Measurements from ENCODE around the gene RAX2.
"Not testable (repeated sequence)": the region's sequence is repeated elsewhere in the genome, so short reads cannot be mapped to it uniquely, and the experiment has no call there.

Gene RAX2

DNA sequence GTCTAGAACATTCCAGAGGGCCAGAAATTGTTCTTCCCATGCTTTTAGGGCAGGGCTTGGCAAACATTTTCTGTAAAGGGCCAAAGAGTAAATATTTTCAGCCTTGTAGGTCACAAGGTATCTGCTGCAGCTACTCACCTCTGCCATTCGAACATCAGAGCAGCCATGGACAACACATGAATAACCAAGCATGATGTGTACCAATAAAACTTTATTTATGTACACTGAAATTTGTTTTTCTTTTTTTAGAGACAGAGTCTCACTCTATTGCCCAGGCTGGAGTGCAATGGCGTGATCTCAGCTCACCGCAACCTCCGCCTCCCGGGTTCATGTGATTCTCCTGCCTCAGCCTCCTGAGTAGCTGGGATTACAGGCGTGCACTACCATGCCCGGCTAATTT, 14.3 kb downstream of the RAX2 start:
- DNase-seq, result not testable (repeated sequence)

DNA sequence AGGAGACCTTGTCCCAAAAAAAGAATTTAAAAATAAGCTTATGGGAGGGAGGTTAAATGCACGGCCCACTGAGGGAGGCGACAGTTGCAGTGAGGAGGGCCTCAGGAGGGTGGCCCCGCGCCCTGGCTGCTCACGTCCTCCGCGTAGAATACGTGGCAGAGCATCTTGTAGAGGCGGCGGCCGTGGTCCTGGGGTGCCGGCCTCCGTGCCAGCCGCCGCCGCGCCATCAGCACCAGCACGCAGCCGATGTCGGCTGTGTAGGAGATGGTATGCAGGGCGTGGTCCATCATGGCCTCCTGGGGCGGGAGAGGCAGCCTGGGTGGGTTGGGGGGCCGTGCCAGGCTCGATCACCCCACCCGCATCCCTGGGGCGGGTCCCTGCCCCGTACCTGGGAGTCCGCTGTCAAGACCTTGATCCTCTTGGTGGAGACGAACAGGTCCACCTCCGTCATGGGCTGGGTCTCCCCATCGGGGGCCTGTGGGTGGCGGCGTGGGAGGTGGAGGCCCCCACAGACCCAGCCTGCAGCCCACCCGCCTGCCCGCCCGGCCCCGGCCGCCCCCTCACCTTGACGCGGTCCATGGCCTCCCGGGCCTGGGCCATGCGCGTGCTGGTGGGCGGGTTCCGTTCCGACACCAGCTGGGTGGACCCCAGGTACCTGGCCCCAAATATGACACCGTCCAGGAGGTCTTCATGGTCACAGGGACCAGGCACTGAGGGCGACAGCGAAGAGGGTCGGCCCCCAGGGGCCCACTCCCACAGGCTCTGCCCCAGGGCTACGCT, 18.2 kb downstream of the RAX2 start:
- no peak for DNase-seq

DNA sequence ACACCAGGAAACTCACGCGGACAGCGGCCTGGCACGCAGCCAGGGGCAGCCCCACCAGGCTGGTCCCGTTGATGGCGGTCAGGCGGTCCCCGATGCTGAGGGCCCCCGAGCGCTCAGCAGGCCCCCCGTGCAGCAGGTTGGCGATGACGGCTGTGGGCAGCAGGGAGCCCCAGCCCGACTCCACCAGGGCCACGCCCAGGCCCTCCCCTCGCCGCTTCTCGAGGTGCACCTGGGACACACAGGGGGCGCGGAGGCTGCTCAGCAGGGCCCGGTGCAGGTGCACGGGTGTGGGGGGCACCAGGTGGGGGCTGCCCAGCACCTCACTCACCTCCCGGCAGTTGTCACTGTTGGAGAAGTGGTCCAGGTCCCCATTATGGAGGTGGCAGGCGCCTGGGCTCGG, 19.5 kb downstream of the RAX2 start:
- DNase-seq, result no peak

DNA sequence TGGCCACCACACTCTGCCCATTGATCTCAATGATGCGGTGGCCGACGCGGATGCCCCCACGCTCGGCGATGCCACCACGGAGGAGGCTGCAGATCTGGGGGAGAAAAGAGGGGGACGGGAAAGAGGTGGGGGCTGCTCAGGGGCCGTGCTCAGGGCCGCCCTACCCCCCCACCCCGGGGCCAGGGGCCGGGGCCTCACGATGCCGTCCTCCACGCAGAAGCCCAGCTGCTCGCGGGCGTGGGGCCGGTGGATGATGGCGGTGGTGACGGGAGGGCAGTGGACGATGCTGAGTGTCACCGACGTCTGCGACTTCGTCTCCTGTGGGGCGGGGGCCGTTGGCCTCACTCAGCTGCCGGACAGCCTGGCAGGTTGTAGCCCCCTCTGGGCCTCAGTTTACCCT, 20.8 kb downstream of the RAX2 start:
- DNase-seq, result no peak

DNA sequence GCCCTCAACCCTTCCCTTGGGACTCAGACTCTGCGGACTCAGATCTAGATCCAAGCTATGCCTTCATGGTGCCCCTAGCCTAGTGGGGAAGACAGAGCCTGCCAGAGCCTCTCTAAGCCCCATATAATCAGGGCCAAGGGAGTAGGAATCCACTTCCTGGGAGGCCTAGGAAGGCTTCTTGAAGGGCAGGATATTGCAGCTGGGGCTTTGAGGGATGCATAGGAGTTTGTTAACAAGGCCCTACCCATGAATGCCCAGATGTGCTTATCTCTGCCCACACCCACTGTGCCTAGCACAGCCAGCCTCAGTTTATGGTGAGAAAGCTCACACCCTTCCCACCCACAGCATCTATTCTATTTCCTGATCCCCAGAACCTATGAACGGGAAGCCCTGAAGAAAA, 21.8 kb downstream of the RAX2 start:
- DNase-seq, result no peak

DNA sequence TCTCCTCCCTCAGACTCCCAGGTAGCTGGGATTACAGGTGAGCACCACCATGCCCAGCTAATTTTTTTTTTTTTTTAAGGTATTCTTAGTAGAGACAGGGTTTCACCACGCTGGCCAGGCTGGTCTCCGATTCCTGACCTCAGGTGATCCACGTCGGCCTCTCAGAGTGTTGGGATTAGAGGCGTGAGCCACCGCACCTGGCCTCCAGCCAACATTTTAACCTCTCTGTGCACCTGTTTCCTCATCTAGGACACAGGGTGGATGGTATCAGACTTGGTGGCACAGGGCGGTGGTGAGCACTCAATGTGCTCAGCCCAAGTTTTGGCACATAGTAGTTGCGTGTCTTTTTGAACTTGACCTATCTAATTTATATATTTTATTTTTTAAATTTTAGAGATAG, 23.1 kb downstream of the RAX2 start:
- no peak for DNase-seq

DNA sequence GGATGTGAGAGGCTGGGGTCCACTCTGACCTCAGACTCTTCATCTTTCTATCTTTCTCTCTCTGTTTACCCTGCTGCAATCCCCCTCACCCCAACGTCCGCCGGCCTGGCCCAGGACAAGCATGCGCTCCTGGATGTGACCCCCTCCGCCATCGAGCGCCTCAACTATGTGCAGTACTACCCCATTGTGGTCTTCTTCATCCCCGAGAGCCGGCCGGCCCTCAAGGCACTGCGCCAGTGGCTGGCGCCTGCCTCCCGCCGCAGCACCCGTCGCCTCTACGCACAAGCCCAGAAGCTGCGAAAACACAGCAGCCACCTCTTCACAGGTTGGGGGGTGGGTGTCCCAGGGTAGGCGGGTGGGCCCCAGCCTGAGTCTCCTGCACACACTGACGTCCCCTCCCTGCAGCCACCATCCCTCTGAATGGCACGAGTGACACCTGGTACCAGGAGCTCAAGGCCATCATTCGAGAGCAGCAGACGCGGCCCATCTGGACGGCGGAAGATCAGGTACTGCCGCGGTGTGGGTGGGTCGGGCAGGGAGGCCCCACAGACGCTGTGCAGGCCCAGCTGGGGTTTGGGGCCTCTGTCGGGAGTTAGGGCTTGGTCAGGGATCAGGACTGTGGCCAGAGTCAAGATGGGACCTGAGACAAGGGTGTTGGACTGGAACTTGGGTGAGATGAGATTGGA, 25.5 kb downstream of the RAX2 start:
- DNase-seq, result no peak

DNA sequence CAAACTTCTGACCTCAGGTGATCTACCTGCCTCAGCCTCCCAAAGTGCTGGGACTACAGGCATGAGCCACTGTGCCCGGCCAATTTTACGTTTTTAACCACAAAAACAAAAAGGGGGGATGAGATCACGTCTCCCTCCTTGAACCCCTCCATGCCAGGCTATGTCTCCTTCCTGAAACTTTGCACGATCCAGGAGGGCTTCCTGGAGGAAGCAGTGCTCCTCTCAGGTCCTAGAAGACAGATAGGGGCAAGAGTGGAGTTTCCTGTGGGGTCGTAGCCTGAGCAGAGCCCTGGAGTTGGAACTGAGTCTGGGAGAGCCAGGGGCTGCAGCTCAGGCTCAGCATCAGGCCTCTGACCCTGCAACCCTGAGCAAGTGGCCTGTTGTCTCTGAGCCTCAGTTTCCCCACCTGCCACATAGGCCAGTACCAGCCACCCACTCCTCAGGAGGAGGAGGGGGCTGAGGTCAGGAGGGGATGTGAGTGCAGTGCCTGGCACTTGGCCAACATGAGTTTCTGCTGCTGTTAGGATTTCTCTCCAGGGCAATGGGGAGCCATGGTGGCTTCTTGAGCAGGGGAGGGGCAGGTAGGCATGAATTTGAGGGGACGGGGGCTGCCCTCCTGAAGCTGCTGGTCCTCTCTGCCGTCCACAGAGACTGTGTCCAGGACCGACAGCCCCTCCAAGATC, 26.5 kb downstream of the RAX2 start:
- DNase-seq, result no peak

DNA sequence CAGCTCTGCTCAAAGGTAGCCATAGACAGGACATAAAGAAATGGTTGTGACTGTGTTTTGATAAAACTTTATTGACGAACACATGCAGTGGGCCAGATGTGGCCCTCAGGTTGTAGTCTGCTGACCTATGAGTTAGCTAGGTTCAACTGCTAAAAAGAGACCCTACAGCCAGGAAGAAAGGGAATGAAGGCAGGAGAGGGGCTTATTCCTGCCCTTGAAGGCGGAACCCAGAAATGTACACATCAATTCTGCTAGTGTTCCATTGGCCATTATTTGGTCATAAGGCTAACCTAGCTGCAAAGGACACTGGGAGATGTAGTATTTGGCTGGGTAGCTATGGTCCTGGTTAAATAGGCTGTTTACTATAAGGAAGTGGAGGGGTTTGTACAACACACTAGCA, 28.5 kb downstream of the RAX2 start:
- no peak for DNase-seq

DNA sequence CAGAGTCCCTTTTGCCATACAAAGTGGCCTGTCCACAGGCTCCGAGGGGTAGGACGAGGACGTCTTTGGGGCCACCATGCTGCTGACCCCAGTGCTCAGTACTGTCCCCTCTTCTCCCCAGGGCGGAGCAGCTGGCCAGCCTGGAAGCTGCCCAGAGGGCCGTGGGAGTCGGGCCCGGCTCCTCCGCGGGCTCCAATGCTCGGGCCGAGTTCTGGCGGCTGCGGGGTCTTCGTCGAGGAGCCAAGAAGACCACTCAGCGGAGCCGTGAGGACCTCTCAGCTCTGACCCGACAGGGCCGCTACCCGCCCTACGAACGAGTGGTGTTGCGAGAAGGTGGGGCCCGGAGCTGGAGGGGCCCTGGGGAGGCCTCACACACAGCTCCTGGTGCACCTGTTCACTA, 31.6 kb downstream of the RAX2 start:
- no peak for DNase-seq

DNA sequence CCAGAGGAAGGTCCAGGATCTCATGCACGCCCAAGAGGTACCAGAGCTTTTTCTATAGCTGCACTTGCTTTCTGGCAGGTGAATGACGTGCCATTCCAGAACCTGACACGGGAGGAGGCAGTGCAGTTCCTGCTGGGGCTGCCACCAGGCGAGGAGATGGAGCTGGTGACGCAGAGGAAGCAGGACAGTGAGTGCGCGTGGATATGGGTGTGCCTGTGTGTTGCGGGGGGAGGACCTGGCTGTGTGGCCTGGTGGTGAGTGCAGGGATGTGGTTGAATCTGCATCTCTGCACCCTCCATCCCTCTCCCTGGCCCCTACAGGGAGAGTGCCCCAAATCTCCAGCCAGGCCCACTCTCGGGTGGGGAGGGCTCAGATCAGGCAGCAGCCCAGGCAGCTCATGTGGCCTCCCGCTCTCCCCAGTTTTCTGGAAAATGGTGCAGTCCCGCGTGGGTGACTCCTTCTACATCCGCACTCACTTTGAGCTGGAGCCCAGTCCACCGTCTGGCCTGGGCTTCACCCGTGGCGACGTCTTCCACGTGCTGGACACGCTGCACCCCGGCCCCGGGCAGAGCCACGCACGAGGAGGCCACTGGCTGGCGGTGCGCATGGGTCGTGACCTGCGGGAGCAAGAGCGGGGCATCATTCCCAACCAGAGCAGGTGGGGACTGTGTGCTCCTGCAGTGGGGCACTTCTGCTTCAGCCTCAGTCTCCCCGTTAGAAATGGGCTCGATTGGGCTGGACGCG, 33.4 kb downstream of the RAX2 start:
- no peak for DNase-seq

DNA sequence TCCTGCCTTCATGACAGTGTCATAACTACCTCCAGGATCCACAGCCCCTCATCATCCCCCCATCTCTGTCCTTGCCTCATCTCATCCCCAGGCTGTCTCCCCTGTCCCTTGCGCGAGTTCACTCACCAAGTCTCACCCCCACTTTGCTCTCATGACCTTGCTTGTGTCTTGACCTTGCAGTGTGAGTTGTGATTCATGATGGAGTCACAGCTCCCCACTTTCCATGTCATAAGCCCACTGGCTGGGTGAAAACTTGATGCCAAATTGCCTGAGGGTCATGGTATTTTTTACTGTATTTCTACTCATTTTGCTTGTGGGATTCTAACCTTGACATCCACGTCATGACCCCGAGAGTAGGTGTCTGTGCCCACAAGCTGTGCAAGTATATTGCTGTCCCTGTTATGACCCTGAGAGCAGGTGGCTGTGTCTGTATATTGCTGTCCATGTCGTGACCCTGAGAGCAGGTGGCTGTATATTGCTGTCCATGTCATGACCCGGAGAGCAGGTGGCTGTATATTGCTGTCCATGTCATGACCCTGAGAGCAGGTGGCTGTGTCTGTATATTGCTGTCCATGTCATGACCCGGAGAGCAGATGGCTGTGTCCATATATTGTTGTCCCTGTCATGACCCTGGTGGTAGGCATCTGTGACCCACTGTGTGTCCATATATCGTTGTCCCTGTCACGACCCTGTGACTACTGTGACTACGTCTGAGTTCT, 34.4 kb downstream of the RAX2 start:
- no peak for DNase-seq

DNA sequence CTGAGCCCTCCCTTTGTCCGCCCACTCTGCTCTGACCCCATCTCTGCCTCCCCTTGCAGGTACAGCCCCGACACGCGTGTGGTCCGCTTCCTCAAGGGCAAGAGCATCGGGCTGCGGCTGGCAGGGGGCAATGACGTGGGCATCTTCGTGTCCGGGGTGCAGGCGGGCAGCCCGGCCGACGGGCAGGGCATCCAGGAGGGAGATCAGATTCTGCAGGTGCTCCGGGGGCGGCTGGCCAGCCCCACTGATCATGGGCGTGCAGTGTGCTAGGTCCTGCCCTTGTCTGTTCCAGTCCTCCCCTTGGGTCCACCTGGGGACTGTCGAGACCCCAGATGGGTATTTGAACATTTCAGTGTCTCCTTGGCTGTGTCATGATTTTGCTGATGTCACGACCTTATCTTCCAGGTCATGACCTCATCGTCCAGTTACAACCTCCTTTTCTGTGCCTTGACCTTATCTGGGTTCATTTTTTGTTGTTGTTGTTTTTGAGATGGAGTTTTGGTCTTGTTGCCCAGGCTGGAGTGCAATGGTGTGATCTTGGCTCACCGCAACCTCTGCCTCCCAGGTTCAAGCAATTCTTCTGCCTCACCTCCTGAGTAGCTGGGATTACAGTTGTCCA, 35.8 kb downstream of the RAX2 start:
- no peak for DNase-seq

DNA sequence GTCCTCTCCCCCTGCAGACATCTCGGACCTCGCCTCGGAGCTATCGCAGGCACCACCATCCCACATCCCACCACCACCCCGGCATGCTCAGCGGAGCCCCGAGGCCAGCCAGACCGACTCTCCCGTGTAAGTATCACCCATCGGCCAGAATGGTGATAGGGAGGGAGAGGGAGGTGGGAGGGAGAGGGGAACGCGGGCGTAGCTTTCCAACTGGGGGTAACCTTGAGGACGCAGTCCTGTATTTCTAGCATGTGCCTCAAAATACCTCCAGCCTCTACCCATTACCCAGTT, 37.8 kb downstream of the RAX2 start:
- DNase-seq, result no peak

DNA sequence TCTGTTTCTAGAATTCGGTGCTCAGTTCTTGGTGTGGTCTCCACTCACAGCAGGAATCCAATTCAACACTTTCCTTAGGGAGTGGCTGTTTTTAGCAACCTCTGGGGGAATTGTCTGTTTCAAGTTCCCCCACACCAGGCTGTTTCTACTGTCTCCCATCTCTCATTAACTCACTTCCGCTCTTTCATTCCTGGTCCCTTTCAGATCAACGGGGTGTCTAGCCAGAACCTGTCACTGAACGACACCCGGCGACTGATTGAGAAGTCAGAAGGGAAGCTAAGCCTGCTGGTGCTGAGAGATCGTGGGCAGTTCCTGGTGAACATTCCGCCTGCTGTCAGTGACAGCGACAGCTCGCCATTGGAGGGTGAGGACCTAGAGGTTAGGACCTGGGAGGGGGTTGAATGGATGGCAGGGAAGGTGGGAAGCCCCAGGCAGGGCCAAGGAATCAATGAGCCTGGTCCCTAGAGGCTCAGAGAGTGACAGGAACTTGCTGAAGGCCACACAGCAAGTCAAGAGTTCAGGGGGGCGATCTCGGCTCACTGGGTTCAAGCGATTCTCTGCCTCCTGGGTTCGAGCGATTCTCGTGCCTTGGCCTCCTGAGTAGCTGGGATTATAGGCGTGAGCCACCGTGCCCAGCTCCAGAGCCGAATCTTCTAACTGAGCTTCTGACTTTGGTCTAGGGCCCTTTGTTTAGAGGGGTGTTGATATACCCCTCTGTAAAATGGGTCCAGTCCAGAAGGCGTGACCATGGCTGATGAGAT, 38.3 kb downstream of the RAX2 start:
- no peak for DNase-seq

DNA sequence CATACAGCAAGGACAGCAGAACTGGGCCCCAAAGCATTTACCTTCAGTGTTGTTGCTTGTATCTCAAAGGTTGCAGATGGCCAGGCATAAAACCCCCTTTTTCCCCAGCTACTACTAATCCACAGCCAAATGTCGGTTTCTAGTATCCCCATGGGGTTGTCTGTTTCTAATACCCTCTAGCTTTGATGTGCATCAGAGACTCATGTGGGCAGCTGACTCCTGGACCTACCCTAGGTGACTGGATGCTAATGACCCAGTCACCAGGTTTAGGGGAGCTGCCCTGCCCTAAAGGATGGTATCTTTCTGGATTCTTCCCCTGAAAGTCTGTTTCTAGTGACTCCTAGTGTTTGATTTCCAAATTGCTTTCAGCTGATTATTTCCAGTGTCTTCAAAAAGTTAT, 39.9 kb downstream of the RAX2 start:
- no peak for DNase-seq

DNA sequence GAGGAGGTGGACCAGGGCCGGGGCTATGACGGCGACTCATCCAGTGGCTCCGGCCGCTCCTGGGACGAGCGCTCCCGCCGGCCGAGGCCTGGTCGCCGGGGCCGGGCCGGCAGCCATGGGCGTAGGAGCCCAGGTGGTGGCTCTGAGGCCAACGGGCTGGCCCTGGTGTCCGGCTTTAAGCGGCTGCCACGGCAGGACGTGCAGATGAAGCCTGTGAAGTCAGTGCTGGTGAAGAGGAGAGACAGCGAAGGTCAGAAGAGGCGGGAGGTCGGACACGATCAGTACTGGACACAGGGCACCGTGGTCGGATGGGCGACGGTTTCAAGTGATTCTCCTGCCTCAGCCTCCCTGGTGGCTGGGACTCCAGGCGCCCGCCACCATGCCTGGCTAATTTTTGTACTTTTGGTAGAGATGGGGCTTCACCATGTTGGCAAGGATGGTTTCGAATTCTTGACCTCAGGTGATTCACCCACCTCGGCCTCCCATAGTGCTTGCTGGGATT, 41.5 kb downstream of the RAX2 start:
- no peak for DNase-seq

DNA sequence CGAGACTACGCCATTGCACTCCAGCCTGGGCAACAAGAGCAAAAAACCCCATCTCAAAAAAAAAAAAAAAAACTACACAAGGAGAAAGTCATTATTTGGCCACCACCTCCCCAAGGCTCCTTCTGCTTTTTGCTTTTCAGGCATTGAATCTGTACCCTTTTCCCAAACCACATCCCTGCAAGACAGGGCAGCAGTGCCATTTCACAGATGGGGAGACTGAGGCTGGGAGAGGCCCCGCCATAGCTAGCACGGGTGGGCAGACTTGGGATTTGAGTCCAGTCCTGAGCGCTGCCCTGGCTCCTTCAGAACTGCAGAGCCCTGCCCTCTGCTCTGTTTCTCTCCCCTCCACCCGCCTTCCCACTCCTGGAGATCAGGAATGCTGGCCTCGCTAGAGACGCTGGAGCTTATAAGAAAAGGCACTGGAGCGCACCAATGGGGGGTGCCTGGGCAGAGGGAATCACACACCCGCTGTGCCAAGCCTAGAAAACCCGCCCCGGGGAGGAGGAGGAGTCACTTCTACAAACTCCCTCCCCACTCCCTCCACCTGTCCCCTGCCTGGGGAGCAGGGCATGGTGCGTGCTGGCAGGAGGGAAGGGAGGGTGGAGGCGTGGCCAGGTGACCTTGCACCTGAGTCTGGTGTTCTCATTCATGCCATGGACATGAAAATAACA, 46.3 kb downstream of the RAX2 start:
- no peak for DNase-seq

DNA sequence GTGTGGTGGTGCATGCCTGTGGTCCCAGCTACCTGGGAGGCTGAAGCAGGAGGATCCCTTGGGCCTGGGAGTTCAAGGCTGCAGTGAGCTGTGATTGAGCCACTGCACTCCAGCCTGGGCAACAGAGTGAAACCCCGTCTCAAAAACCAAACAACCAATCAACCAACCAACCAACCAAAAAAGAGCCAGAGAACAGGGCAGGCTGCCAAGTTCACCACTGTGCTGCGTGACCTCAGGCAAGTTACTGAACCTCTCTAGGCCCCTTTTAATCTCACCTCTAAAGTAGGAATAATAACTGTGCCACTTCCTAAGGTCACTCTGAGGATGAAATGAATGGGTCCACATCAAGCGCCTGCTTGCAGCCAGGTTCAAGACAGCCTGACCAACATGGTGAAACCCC, 46.9 kb downstream of the RAX2 start:
- DNase-seq, result no peak

DNA sequence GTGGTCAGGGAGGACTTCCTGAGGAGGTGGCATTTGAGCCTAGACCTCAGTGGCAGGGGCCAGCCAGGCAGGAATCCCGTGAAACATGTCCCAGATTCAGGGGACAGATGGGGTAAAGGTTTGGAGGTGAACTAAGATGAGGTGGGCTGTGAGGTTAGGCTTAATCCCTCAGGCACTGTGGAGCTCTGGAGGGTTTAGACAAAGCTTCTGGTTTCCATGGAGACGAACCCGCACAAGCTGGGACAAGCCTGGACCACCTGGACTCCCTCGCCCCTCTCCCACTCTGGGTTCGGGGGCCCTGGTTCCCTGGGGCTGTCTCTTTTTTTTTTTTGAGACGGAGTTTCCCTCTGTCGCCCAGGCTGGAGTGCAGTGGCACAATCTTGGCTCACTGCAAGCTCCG, 48.1 kb downstream of the RAX2 start:
- DNase-seq, result no peak

DNA sequence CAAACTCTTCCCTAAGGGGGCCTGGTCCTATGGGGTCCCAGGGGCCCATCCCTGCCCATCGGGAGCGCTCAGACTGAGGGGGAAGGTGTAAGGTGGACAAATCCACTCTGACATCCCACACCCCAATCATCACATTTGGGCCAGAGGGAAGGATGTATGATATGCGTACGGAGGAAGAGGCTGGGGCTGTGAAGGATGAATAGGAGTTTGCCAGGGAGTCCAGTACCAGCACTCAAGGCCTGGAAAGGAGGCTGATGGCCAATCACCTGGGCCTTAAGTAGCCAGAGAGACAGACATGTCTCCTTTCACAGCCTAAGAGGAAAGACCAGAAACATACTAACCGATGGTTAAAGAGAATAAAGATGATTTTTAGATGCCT, 48.9 kb downstream of the RAX2 start:
- DNase-seq, result no peak

Measured in activated naive CD4-positive, alpha-beta T cell treated with Interleukin-2 at 50 U/mL for 16 hours (primary cell).